Tibial nerve (tissue), 4 donors: ENCODE measurements around the gene CHMP5. TPM values are rescaled to one million over a fixed set of nuclear protein-coding genes. Genes with fewer than 3 reads are reported as not detected.

Experiments
- DNase-seq, 2 donors: peaks; one replicate each; pipeline ENCODE4 v3.0.0-alpha.2; 2019; ENCODE audit warnings: low spot score in 2 of 2
- H3K27ac ChIP-seq, 4 donors: fragments of 200-600 bp; sonication (generic) in 3 of 4; one replicate each; pipeline ENCODE4 v1.5.1; 2017 to 2019; ENCODE audit warnings: mild to moderate bottlenecking in 1 of 4
- H3K27me3 ChIP-seq, 2 donors: fragments of 200-600 bp; sonication (generic) in 1 of 2; one replicate each; pipeline versions ENCODE4 v1.5.1 to v1.6.0; 2017 to 2019
- H3K36me3 ChIP-seq, 3 donors: fragments of 200-600 bp; sonication (generic); one replicate each; pipeline ENCODE4 v1.5.1; 2018 to 2019
- H3K4me1 ChIP-seq, 4 donors: fragments of 200-600 bp; sonication (generic) in 3 of 4; one replicate each; pipeline ENCODE4 v1.5.1; 2017 to 2019
- H3K4me3 ChIP-seq, 4 donors: fragments of 200-600 bp; sonication (generic) in 3 of 4; one replicate each; pipeline ENCODE4 v1.5.1; 2017 to 2019; ENCODE audit warnings: mild to moderate bottlenecking in 1 of 4, moderate library complexity in 1 of 4
- H3K9me3 ChIP-seq, 4 donors: fragments of 200-600 bp; sonication (generic) in 3 of 4; one replicate each; pipeline ENCODE4 v1.5.1; 2017 to 2019
- EP300 ChIP-seq, 2 donors: sonication (generic); formaldehyde crosslinking; IDR thresholded peaks; one replicate each; pipeline ENCODE4 v1.6.1; 2017; ENCODE audit warnings: antibody characterized with exemption in 2 of 2, mild to moderate bottlenecking in 1 of 2
- POLR2A ChIP-seq, 2 donors: fragments of 450-650 bp; IDR thresholded peaks; one replicate each; pipeline ENCODE4 v1.6.1; 2017; ENCODE audit warnings: antibody characterized with exemption in 2 of 2, mild to moderate bottlenecking in 2 of 2, moderate library complexity in 2 of 2
- WGBS, 2 donors: methylation state at CpG; one replicate each; pipeline ENCODE4 v1.1.5; 2018; 5-methylcytosine and 5-hydroxymethylcytosine counted together
- total RNA-seq, 4 donors: library from RNA; depleted of rRNA; stranded (reverse); fragments of >200 nt; gene quantifications; one replicate each; pipeline ENCODE4 v1.1.0, GENCODE V29; 2016
- TF ChIP-seq, protein P1 (sequence below), 5 experiments: fragments of 200-600 bp in 3 of 5; fragments of 450-650 bp in 2 of 5; sonication (generic) in 3 of 5; IDR thresholded peaks; one replicate each; pipeline ENCODE4 v1.5.1; 2016 to 2019; ENCODE audit warnings: antibody characterized with exemption in 5 of 5, mild to moderate bottlenecking in 3 of 5, moderate library complexity in 2 of 5

Gene CHMP5
- total RNA-seq, 4 donors from 2014 or later: 56.1 to 67.4 (median 59.3) TPM

- Histone ChIP-seq H3K36me3 (peaks cover 0 to 63% (median 6%) of the 10 kb centered on the region in 3 donors), H3K27ac (no peak overlapping the region), H3K27me3 (no peaks in the 10 kb centered on the region), H3K9me3 (no peaks in the 10 kb centered on the region), H3K4me1 (no peaks in the 10 kb centered on the region), H3K4me3 (no peak overlapping the region)
- TF ChIP-seq, protein P1, sequence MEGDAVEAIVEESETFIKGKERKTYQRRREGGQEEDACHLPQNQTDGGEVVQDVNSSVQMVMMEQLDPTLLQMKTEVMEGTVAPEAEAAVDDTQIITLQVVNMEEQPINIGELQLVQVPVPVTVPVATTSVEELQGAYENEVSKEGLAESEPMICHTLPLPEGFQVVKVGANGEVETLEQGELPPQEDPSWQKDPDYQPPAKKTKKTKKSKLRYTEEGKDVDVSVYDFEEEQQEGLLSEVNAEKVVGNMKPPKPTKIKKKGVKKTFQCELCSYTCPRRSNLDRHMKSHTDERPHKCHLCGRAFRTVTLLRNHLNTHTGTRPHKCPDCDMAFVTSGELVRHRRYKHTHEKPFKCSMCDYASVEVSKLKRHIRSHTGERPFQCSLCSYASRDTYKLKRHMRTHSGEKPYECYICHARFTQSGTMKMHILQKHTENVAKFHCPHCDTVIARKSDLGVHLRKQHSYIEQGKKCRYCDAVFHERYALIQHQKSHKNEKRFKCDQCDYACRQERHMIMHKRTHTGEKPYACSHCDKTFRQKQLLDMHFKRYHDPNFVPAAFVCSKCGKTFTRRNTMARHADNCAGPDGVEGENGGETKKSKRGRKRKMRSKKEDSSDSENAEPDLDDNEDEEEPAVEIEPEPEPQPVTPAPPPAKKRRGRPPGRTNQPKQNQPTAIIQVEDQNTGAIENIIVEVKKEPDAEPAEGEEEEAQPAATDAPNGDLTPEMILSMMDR (IDR thresholded peaks at IDR 0.05): no peak
- TF ChIP-seq POLR2A (IDR thresholded peaks at IDR 0.05) (no peak), EP300 (IDR thresholded peaks at IDR 0.05) (no peak)
- DNase-seq: no peak
- WGBS, 2 donors: 91 to 96% methylated on average over 2 of the region's 2 CpGs
Observed at GRCh38 chr9:33249983-33250382, 14.9 kb upstream of the CHMP5 start.

DNA sequence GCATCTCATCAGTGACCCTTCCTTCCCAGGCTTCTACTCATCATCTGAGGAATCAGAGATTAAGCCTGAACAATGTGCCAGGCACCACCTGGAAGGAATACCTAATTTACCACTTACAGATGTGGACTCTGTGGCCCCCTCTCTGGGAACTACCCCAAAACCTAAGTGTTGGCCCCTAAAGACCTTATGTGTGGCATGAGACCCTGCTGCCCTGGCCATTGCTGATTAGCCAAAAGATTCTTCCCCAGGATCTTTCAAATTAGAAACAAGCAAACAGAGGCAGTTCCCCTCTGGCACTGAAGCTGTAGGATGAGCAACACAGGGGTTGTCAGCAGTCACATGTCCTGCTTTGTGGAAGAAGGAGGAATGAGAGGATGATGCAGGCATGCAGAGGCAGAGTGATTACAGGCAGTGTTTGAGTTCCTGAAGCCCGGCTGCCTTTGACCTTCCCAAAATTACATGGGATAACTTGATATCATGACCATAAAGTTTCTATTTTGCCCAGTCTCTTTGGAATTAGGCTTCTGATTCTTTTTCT is 14.3 kb upstream of the CHMP5 start:
- 64 to 76% methylated on average over 1 of the region's 1 CpG for WGBS, 2 donors
- no peaks in the 10 kb centered on the region for H3K9me3 ChIP-seq
- no peak for DNase-seq
- H3K36me3 ChIP-seq: peaks cover 0 to 69% (median 12%) of the 10 kb centered on the region in 3 donors
- H3K4me1 ChIP-seq: no peaks in the 10 kb centered on the region
- no peak overlapping the region for H3K27ac ChIP-seq
- TF ChIP-seq EP300 (IDR thresholded peaks at IDR 0.05): no peak
- TF ChIP-seq POLR2A (IDR thresholded peaks at IDR 0.05): no peak
- TF ChIP-seq, protein P1 (IDR thresholded peaks at IDR 0.05): no peak
- no peak overlapping the region for H3K4me3 ChIP-seq
- H3K27me3 ChIP-seq: no peaks in the 10 kb centered on the region

- Histone ChIP-seq H3K27me3 (no peaks in the 10 kb centered on the region), H3K27ac (no peak overlapping the region), H3K9me3 (no peaks in the 10 kb centered on the region), H3K4me1 (no peaks in the 10 kb centered on the region), H3K36me3 (peaks cover 4 to 89% (median 32%) of the 10 kb centered on the region in 3 donors), H3K4me3 (no peak overlapping the region)
- TF ChIP-seq POLR2A (IDR thresholded peaks at IDR 0.05): no peak
- no peak for TF ChIP-seq EP300 (IDR thresholded peaks at IDR 0.05)
- TF ChIP-seq, protein P1 (IDR thresholded peaks at IDR 0.05): no peak
- WGBS, 2 donors: 90 to 99% methylated on average over 4 of the region's 4 CpGs
- DNase-seq: no peak
Observed at GRCh38 chr9:33254211-33254610, 10.6 kb upstream of the CHMP5 start.

- TF ChIP-seq POLR2A (IDR thresholded peaks at IDR 0.05): no peak
- no peak overlapping the region for H3K27ac ChIP-seq
- WGBS, 2 donors: 91 to 94% methylated on average over 8 of the region's 8 CpGs
- H3K27me3 ChIP-seq: no peaks in the 10 kb centered on the region
- H3K36me3 ChIP-seq: peaks cover 4 to 89% (median 35%) of the 10 kb centered on the region in 3 donors
- no peaks in the 10 kb centered on the region for H3K9me3 ChIP-seq
- H3K4me3 ChIP-seq: no peak overlapping the region
- no peaks in the 10 kb centered on the region for H3K4me1 ChIP-seq
- no peak for DNase-seq
Observed at GRCh38 chr9:33255014-33255413, 9.8 kb upstream of the CHMP5 start.

DNA sequence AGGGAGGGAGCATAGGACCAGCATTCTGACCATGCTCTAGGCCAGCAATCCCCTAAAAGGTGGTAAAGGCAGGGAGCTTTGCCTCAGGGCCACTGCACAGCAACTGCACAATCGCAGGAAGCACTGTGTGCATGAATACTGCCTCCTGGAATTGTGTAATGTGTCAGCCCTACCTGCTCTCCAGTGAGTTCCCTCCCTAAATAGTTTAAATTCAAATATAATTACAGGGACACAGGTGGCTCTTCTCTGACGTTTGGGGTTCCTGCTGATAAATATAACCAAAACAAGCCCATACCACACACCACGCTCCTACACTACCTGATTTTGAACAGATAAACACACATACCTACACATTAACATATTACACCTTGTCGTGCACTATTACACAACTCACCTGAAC is 9.4 kb upstream of the CHMP5 start:
- no peak overlapping the region for H3K27ac ChIP-seq
- H3K36me3 ChIP-seq: peaks cover 4 to 89% (median 35%) of the 10 kb centered on the region in 3 donors
- no peak overlapping the region for H3K4me3 ChIP-seq
- TF ChIP-seq, protein P1 (IDR thresholded peaks at IDR 0.05): no peak
- TF ChIP-seq POLR2A (IDR thresholded peaks at IDR 0.05) (no peak), EP300 (IDR thresholded peaks at IDR 0.05) (no peak)
- no peaks in the 10 kb centered on the region for H3K9me3 ChIP-seq
- WGBS, 2 donors: 89 to 90% methylated on average over 4 of the region's 4 CpGs
- H3K27me3 ChIP-seq: no peaks in the 10 kb centered on the region
- H3K4me1 ChIP-seq: no peaks in the 10 kb centered on the region
- DNase-seq: no peak

GRCh38 chr9:33256236-33256635 is 8.6 kb upstream of the CHMP5 start:
- TF ChIP-seq, protein P1 (IDR thresholded peaks at IDR 0.05): no peak
- TF ChIP-seq EP300 (IDR thresholded peaks at IDR 0.05): no peak
- TF ChIP-seq POLR2A (IDR thresholded peaks at IDR 0.05): no peak
- no peak overlapping the region for H3K4me3 ChIP-seq
- no peaks in the 10 kb centered on the region for H3K27me3 ChIP-seq
- WGBS, 2 donors: 62 to 81% methylated on average over 2 of the region's 2 CpGs
- no peak overlapping the region for H3K27ac ChIP-seq
- H3K4me1 ChIP-seq: no peaks in the 10 kb centered on the region
- H3K36me3 ChIP-seq: peaks cover 4 to 96% (median 35%) of the 10 kb centered on the region in 3 donors
- no peak for DNase-seq
- no peaks in the 10 kb centered on the region for H3K9me3 ChIP-seq
